NCI-H2227 treated with DMSO at 0.1 percent for 48 hours (cell line): ENCODE data around the gene ATP13A5.

ENCODE experiments used
- DNase-seq: peaks from one replicate; lab custom pipeline; 2025; lab: John Stamatoyannopoulos, UW

ATP13A5 gene

GRCh38 chr3:193378706-193379105 lies at the start of gene ATP13A5:
ATP13A5 (minus strand) TSS chr3:193378753; CDS start chr3:193378725, 28 bp downstream.
- DNase-seq = no peak

- no peak for DNase-seq
These were observed 40.2 kb upstream of the ATP13A5 start for GRCh38 chr3:193418576-193419373.

- no peak for DNase-seq
These were observed 38.1 kb upstream of the ATP13A5 start for GRCh38 chr3:193416629-193417028.

GRCh38 chr3:193407688-193408087 lies 29.1 kb upstream of the ATP13A5 start:
- DNase-seq = no peak

- DNase-seq = no peak
These were observed 28.6 kb upstream of the ATP13A5 start for GRCh38 chr3:193407112-193407511.

GRCh38 chr3:193403307-193403706 lies 24.8 kb upstream of the ATP13A5 start:
- DNase-seq = no peak

- DNase-seq = no peak
These were observed 21.8 kb upstream of the ATP13A5 start for GRCh38 chr3:193400304-193400703.

- no peak for DNase-seq
These were observed 18.1 kb upstream of the ATP13A5 start for GRCh38 chr3:193396451-193397244.

GRCh38 chr3:193391902-193392301 lies 13.3 kb upstream of the ATP13A5 start:
- DNase-seq = no peak

- DNase-seq = no peak
These were observed 10.8 kb upstream of the ATP13A5 start for GRCh38 chr3:193389335-193389734.

GRCh38 chr3:193388361-193388760 lies 9.8 kb upstream of the ATP13A5 start:
- no peak for DNase-seq

GRCh38 chr3:193387596-193387995 lies 9.0 kb upstream of the ATP13A5 start:
- DNase-seq = no peak

GRCh38 chr3:193377591-193377990 lies 962 bp downstream of the ATP13A5 start:
- no peak for DNase-seq

- no peak for DNase-seq
These were observed 2.9 kb downstream of the ATP13A5 start for GRCh38 chr3:193375614-193376013.

GRCh38 chr3:193372783-193373182 lies 5.8 kb downstream of the ATP13A5 start:
- DNase-seq = no peak

GRCh38 chr3:193367868-193368267 lies 10.7 kb downstream of the ATP13A5 start:
- no peak for DNase-seq

GRCh38 chr3:193357291-193357690 lies 21.3 kb downstream of the ATP13A5 start:
- DNase-seq = no peak

GRCh38 chr3:193354423-193354822 lies 24.1 kb downstream of the ATP13A5 start:
- DNase-seq = no peak

- no peak for DNase-seq
These were observed 27.8 kb downstream of the ATP13A5 start for GRCh38 chr3:193350744-193351143.

GRCh38 chr3:193348686-193349085 lies 29.9 kb downstream of the ATP13A5 start:
- DNase-seq = no peak

GRCh38 chr3:193347521-193348501 lies 30.7 kb downstream of the ATP13A5 start:
- DNase-seq = peak; percentile 2

GRCh38 chr3:193346259-193346658 lies 32.3 kb downstream of the ATP13A5 start:
- no peak for DNase-seq
